NCI-H187 (cell line): ENCODE data around the gene STC2.

Experiments used
- DNase-seq, 2 experiments: peaks; one replicate each; lab custom pipeline; 2025; lab: John Stamatoyannopoulos, UW

STC2 gene

GRCh38 chr5:173314166-173314952, 13.9 kb downstream of the STC2 start:
- DNase-seq = no peak

- no peak for DNase-seq
Observed at GRCh38 chr5:173313351-173313801, 14.8 kb downstream of the STC2 start.

DNA sequence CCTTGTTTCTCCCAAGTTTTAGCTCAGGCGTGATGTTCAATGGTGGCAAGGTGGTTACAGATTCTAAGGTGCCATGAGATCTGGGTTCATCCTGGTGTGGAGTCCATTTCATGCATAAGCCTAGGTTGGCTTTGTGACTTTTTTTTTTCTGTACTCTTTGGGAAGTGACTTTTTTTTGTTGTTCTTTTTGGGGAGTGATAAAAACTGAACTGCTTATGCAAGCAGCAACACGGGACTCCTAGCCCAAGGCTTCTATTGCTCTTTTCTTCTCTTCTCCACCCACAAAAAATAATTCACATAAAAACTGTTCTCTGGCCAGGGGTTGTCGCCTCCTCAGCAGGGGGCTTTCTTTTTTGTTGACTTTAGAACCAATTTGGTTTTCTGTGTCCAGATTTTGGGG, 15.4 kb downstream of the STC2 start:
- DNase-seq = no peak

DNA sequence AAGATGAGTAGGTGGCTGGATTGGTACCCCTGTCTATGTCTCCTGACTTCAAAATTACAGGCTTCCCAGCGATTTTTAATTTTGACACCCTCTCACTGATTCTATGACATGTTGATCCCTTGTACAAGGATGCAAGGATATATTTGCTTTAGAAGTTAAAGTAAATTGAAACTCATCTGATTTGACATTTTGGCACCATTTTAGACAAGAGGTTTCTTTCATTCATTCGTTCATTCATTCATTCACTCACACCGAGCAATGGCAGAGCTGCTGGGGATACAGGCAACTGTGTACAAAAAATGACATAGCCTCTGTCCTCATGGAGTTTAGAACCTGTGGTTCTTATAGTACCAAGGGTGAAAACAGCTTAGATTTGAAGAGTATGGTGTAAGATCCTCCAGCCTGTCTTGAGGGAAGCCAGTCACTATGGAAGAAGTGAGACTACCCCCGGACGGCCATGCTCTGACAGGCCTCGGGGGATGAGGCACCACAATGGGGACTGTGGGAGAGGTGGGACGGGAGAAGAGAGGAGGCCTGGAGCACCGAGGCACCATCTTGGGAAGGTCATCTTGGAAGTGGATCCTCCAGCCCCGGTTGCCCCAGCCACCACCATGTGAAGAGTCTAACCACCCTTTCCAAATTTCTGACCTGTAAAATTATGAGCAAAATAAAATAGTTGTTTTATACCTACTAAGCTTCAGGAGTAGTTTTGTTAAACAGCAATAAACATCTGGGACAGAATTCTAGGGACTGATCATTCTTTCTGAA, 16.2 kb downstream of the STC2 start:
- no peak for DNase-seq

GRCh38 chr5:173310861-173311785, 17.1 kb downstream of the STC2 start:
- DNase-seq = no peak

- DNase-seq = no peak
Observed at GRCh38 chr5:173310218-173310769, 17.9 kb downstream of the STC2 start.

GRCh38 chr5:173309731-173310130, 18.5 kb downstream of the STC2 start:
- no peak for DNase-seq

DNA sequence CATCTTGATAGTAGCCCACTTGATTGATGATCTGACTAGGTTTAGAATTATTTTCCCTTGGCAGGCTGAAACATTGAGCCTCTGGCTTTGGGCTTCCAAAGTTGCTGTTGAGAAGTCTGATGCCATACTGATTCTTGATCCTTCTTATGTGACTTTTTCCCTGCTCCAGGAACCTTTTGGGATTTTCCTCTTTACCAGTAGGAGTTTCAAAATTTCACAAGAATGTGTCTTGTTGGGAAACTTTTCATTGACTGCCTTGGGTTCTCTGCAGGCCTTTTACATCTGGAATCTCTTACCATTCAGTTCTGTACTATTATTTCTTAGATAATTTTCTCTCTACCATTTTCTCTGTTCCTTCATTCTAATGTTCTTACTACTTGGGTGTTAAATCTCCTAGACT, 20.0 kb downstream of the STC2 start:
- DNase-seq = no peak

DNA sequence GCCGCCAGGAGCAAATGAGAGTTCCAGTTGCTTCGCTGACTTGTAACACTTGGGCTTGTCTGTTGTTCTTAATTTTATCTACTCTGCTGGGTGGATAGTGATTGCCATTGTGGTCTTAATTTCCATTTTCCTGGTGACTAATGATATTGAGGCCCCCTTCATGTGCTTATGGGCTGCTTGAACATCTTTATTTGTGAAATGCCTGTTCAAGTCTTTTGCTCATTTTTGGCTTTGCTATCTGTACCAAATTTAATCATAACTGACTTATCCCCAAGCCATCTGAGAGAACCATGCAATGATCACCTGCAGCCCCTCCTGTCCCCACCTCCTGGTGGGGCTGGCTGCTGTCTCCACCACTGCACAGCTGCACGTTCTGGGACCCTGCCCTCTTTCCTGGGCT, 20.5 kb downstream of the STC2 start:
- DNase-seq = no peak

- no peak for DNase-seq
Observed at GRCh38 chr5:173306695-173307094, 21.5 kb downstream of the STC2 start.

GRCh38 chr5:173304591-173304988, 23.6 kb downstream of the STC2 start:
- DNase-seq = no peak

- no peak for DNase-seq
Observed at GRCh38 chr5:173303878-173304590, 24.2 kb downstream of the STC2 start.

- no peak for DNase-seq
Observed at GRCh38 chr5:173302546-173303155, 25.6 kb downstream of the STC2 start.

DNA sequence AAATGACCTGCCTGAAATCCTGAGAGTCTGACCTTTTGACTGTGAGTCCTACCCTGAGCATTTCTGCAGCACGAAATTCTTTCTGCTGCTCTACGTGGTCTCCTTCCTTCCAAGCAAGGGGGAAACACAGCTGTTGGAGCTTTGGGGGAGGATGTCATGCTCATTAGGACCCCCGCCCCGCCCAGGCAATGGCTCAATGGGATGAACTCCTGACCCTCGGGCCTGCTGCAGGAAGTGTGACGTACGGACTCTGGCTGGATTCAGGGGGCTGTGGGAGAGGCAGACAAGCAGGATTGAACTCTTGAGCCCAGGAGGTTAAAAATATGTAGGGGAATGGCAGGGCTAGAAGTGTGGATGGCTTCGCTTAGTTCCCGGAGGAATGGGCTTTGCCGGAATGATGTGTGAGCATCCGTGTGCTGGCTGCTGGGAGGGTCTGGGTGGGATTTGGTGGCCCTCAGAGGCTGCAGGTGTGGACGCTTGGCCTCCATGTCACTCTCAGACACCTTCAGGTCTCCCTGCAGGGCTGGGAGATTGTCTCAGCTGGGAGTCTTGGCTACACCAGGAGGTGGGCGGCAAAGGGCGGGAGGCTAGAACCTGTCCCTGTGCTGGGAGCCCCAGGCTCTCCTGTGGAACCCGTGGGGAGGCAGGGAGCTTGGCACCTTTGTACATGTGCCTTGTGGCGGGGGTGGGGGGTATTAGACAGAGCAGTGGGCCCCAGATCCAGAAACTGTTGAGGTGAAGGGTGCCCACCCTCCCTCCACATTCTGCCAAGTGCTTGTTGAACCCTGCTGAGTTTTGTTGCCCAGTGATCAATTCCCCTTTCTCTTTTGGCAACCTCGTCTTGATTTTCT, 26.3 kb downstream of the STC2 start:
- DNase-seq = no peak

DNA sequence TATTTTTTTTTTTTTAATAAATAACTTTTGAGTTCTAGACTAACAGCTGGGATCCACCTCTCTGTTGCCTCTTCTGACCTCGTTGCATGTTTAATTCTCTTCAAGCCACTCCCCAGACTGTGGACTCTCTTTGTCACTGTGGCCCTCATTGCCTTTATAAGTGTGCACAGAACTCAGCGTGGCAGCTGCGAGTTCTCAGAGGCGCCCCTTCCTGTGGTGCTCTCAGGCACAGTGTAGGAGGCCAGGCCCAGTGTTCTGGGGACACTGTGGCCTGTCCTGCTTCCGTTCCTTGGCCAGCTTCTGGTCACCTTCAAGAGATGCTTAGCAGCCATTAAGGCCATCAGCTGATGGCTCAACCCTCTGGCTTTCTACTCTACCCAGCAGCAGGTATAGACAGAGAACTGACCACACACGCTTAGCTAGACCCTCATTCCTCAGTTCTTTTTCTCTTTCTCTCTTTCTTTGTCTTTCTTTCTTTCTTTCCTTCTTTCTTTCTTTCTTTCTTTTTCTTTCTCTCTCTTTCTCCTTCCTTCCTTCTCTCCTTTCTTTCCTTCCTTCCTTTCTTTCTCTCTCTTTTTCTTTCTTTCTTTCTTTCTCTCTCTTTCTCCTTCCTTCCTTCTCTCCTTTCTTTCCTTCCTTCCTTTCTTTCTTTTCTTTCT, 27.7 kb downstream of the STC2 start:
- DNase-seq = no peak

DNA sequence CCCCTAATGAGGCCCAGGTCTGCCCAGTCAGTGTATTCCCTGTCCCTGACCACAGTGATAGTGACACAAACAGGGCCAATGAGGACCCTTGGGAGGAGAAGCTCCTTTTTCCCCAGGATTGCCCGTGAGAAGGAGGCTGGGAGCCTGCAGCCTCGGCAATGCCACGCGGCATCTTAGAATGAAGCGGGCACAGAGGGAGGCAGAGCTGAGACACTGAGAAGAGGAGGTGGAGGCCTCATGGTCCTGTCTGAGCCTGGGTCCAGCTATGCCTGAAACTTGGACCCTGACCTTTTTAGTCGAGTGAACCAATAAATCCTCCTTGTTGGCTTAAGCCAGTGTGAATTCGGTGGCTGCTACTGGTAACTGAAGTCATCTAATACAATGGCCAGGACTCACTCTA, 28.4 kb downstream of the STC2 start:
- DNase-seq = no peak

DNA sequence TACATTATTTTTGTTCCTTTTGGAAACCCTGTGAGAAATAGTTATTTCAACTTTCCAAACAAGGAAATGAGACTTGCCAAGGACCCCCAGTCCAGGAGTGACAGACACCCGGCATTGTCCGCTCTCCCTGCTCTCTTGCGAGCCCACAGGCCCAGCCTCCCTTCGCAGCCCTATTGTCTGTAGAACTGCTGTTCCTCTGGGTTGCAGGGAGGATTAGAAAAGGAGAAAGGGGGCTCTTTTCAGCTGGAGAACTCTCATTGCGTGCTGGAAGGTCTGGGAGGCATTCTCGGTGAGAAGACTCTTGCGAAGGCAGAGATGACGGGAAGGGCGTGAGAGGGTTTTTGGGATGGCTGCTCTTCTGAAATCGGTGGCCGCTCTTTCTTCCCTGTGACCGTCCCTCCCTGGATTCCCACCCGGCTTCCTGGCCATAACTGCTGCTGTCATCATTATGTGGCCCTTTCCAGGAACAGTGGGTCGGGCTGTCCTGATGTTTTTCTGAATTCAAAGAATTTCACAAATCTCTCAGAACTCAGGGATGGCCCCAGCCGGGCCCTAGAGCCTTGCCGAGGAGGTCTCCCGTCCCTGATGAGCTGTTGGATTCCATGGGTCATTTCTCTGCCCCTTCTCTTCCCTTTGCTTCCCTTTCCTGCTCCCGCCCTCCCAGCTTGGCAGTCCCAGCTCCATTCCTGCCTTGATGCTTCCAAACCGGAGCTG, 29.8 kb downstream of the STC2 start:
- no peak for DNase-seq

GRCh38 chr5:173297813-173298212, 30.4 kb downstream of the STC2 start:
- DNase-seq = no peak
